Caco-2 (cell line): Measurements from ENCODE around the gene EGFR. TPM values are rescaled to one million over a fixed set of nuclear protein-coding genes. Genes with fewer than 3 reads are reported as not detected.

ENCODE experiments used
- BruUV-seq: library from RNA; stranded (reverse); fragments of 400-500 nt; replicated peaks from 2 replicates; lab custom pipeline; 2021; lab: Mats Ljungman, UMichigan
- CTCF ChIA-PET: fragments of 300-600 bp; sonication (Branson Sonifier 250); formaldehyde crosslinking; loops from one replicate; lab custom pipeline; 2022; ENCODE audit warnings: antibody characterized with exemption; lab: Charles Lee
- POLR2A ChIA-PET: fragments of 300-600 bp; sonication (Branson Sonifier 250); formaldehyde crosslinking; loops from one replicate; lab custom pipeline; 2022; ENCODE audit warnings: antibody characterized with exemption; lab: Charles Lee
- DNase-seq, 2 experiments: peaks; one replicate each; pipeline versions ENCODE4 v3.0.0 to v3.0.0-alpha.2; 2020 to 2022
- H3K27me3 ChIP-seq: replicated peaks from 2 replicates; pipeline ENCODE4 v1.6.0; 2011; ENCODE audit warnings: low read length; ENCODE audit not compliant: control insufficient read depth, insufficient read depth
- H3K36me3 ChIP-seq: 2 replicates; pipeline ENCODE4 v1.5.1; 2011; ENCODE audit warnings: low read length; ENCODE audit not compliant: control insufficient read depth, insufficient read depth
- H3K4me1 ChIP-seq: fragments of 250-450 bp; sonication (Bioruptor Pico); 2 replicates; pipeline ENCODE4 v1.5.1; 2020; ENCODE audit warnings: mild to moderate bottlenecking
- H3K4me3 ChIP-seq: 2 replicates; pipeline ENCODE4 v1.5.1; 2011; ENCODE audit warnings: low read depth, mild to moderate bottlenecking, control low read depth, low read length
- H3K9me3 ChIP-seq: fragments of 250-450 bp; sonication (Bioruptor Pico); 2 replicates; pipeline ENCODE4 v1.5.1; 2020; ENCODE audit warnings: mild to moderate bottlenecking, moderate library complexity
- H3K27ac Mint-ChIP-seq: one replicate; pipeline ENCODE4 v1.8.0; 2022; ENCODE audit warnings: mixed read lengths; ENCODE audit not compliant: unreplicated experiment
- H3K27me3 Mint-ChIP-seq: one replicate; pipeline ENCODE4 v1.8.0; 2022; ENCODE audit warnings: mixed read lengths; ENCODE audit not compliant: insufficient read depth, unreplicated experiment
- H3K36me3 Mint-ChIP-seq: one replicate; pipeline ENCODE4 v1.8.0; 2022; ENCODE audit warnings: mild to moderate bottlenecking, mixed read lengths; ENCODE audit not compliant: insufficient read depth, unreplicated experiment
- H3K4me1 Mint-ChIP-seq: one replicate; pipeline ENCODE4 v1.8.0; 2022; ENCODE audit warnings: low read depth, mixed read lengths; ENCODE audit not compliant: unreplicated experiment
- H3K4me3 Mint-ChIP-seq: one replicate; pipeline ENCODE4 v1.8.0; 2022; ENCODE audit warnings: mild to moderate bottlenecking, moderate library complexity, mixed read lengths; ENCODE audit not compliant: unreplicated experiment
- H3K9me3 Mint-ChIP-seq: one replicate; pipeline ENCODE4 v1.8.0; 2022; ENCODE audit warnings: mixed read lengths; ENCODE audit not compliant: unreplicated experiment
- CTCF ChIP-seq, 2 experiments: fragments of 200-600 bp in 1 of 2; IDR thresholded peaks; 1 replicate in 1 of 2; 2 replicates in 1 of 2; pipeline versions ENCODE4 v1.5.1 to v1.8.0; 2011 to 2022; ENCODE audit warnings: antibody characterized with exemption in 1 of 2, control low read depth in 1 of 2, inconsistent platforms in 1 of 2, low read depth in 1 of 2, low read length in 1 of 2, mild to moderate bottlenecking in 1 of 2, moderate library complexity in 1 of 2; ENCODE audit not compliant: insufficient read depth in 1 of 2, severe bottlenecking in 1 of 2, unreplicated experiment in 1 of 2
- intact Hi-C: fragments of 100-400 bp; cut with micrococcal nuclease; formaldehyde crosslinking; loops from one replicate; pipeline ENCODE4 v1.10.0; 2022; ENCODE audit not compliant: unreplicated experiment
- total RNA-seq: library from RNA; stranded (reverse); gene quantifications from 2 replicates; pipeline ENCODE4 v1.2.3, GENCODE V29; 2022

EGFR gene
- total RNA-seq, 1 experiment from 2014 or later = 60.1 TPM

GRCh38 chr7:54972733-54973294 is 46.0 kb upstream of the EGFR start:
- Histone ChIP-seq H3K36me3 (no peaks in the 10 kb centered on the region), H3K4me3 (no peak overlapping the region), H3K9me3 (peaks cover 16% of the 10 kb centered on the region), H3K4me1 (peaks cover 8% of the 10 kb centered on the region), H3K27me3 (no peaks in the 10 kb centered on the region)
- Mint-ChIP-seq H3K4me3 (no peak overlapping the region), H3K9me3 (peaks cover 26% of the 10 kb centered on the region), H3K36me3 (no peaks in the 10 kb centered on the region), H3K27ac (no peak overlapping the region), H3K4me1 (peaks cover 7% of the 10 kb centered on the region), H3K27me3 (no peaks in the 10 kb centered on the region)
- intact Hi-C loops = no loop called here
- no peak for TF ChIP-seq CTCF (IDR thresholded peaks at IDR 0.05; ENCODE audit: insufficient read depth in 1 of 2, low read depth in 1 of 2, low read length in 1 of 2, severe bottlenecking in 1 of 2, unreplicated experiment in 1 of 2)
- ChIA-PET CTCF (no interaction called here), POLR2A (no interaction called here)
- BruUV-seq = no TSS peak
- DNase-seq = no peak

- Histone ChIP-seq H3K9me3 (peaks cover 4% of the 10 kb centered on the region; the same call in 1 of the 2 replicates), H3K36me3 (no peaks in the 10 kb centered on the region), H3K4me1 (no peaks in the 10 kb centered on the region), H3K4me3 (no peak overlapping the region), H3K27me3 (no peaks in the 10 kb centered on the region)
- no TSS peak for BruUV-seq
- DNase-seq = no peak
- Mint-ChIP-seq H3K4me3 (no peak overlapping the region), H3K4me1 (peaks cover 8% of the 10 kb centered on the region), H3K27me3 (no peaks in the 10 kb centered on the region), H3K27ac (no peak overlapping the region), H3K9me3 (peaks cover 10% of the 10 kb centered on the region), H3K36me3 (no peaks in the 10 kb centered on the region)
- no peak for TF ChIP-seq CTCF (IDR thresholded peaks at IDR 0.05; ENCODE audit: insufficient read depth in 1 of 2, low read depth in 1 of 2, low read length in 1 of 2, severe bottlenecking in 1 of 2, unreplicated experiment in 1 of 2)
- ChIA-PET POLR2A (no interaction called here), CTCF (no interaction called here)
- intact Hi-C loops = no loop called here
Measured at GRCh38 chr7:54978364-54979116, 40.3 kb upstream of the EGFR start.

- POLR2A ChIA-PET = no interaction called here
Measured at GRCh38 chr7:54980521-54980920, 38.3 kb upstream of the EGFR start.

More at GRCh38 chr7:54980521-54980920, 38.3 kb upstream of the EGFR start:
- Mint-ChIP-seq H3K36me3 (no peaks in the 10 kb centered on the region), H3K27ac (no peak overlapping the region), H3K4me3 (no peak overlapping the region), H3K9me3 (peaks cover 7% of the 10 kb centered on the region), H3K4me1 (peaks cover 17% of the 10 kb centered on the region), H3K27me3 (no peaks in the 10 kb centered on the region)
- no peak for DNase-seq
- intact Hi-C loops = no loop called here
- no peaks in the 10 kb centered on the region for H3K9me3 ChIP-seq
- TF ChIP-seq CTCF (IDR thresholded peaks at IDR 0.05; ENCODE audit: insufficient read depth in 1 of 2, low read depth in 1 of 2, low read length in 1 of 2, severe bottlenecking in 1 of 2, unreplicated experiment in 1 of 2) = no peak
- no peak overlapping the region for H3K4me3 ChIP-seq
- no peaks in the 10 kb centered on the region for H3K27me3 ChIP-seq
- BruUV-seq = no TSS peak
- no peaks in the 10 kb centered on the region for H3K36me3 ChIP-seq
- H3K4me1 ChIP-seq = peaks cover 7% of the 10 kb centered on the region
- CTCF ChIA-PET = no interaction called here
